Neural cell (in vitro differentiated cells): ENCODE data around the gene IRS1.

Experiments
- EP300 ChIP-seq: fragments of 450-650 bp; conservative IDR thresholded peaks from 2 replicates; pipeline ENCODE4 v1.6.1; 2014; ENCODE audit warnings: antibody characterized with exemption, mild to moderate bottlenecking, moderate library complexity; ENCODE audit not compliant: poor library complexity, severe bottlenecking
- MXI1 ChIP-seq: fragments of 450-650 bp; conservative IDR thresholded peaks from 2 replicates; pipeline ENCODE4 v1.6.1; 2014; ENCODE audit warnings: antibody characterized with exemption, mild to moderate bottlenecking; ENCODE audit not compliant: poor library complexity, severe bottlenecking
- POLR2AphosphoS5 ChIP-seq: IDR thresholded peaks from 2 replicates; pipeline ENCODE4 v1.6.1; 2012
- TF ChIP-seq, protein P1 (sequence below): fragments of 450-650 bp; IDR thresholded peaks from 2 replicates; pipeline ENCODE4 v1.5.1; 2014; ENCODE audit warnings: antibody characterized with exemption, mild to moderate bottlenecking, moderate library complexity; ENCODE audit not compliant: poor library complexity, severe bottlenecking

DNA sequence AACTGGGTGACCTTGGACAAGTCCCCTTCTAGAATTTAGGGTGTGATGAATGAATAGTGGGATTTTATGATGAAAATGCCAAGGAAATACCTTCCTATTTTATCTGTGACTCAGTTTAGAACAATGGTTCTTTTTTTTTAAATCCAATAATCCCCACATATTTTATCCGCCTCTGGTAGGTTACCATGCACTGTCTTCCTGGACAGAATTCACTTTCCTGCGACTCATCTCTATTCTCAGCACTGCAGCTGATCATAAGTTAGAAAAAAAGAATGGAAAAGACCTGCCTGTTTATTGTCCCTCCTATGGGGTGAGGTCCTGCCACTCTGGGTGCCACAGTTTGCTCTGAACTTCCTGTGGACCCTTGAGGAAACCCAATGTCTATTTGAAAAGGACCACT is 73.1 kb downstream of the IRS1 start:
- TF ChIP-seq, protein P1, sequence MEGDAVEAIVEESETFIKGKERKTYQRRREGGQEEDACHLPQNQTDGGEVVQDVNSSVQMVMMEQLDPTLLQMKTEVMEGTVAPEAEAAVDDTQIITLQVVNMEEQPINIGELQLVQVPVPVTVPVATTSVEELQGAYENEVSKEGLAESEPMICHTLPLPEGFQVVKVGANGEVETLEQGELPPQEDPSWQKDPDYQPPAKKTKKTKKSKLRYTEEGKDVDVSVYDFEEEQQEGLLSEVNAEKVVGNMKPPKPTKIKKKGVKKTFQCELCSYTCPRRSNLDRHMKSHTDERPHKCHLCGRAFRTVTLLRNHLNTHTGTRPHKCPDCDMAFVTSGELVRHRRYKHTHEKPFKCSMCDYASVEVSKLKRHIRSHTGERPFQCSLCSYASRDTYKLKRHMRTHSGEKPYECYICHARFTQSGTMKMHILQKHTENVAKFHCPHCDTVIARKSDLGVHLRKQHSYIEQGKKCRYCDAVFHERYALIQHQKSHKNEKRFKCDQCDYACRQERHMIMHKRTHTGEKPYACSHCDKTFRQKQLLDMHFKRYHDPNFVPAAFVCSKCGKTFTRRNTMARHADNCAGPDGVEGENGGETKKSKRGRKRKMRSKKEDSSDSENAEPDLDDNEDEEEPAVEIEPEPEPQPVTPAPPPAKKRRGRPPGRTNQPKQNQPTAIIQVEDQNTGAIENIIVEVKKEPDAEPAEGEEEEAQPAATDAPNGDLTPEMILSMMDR: no peak
- TF ChIP-seq POLR2AphosphoS5: no peak
- no peak for TF ChIP-seq EP300
- TF ChIP-seq MXI1: no peak
